DMS 273 treated with DMSO at 0.1 percent for 48 hours (cell line): Measurements from ENCODE around the gene UGT1A9.

Experiments
- DNase-seq: peaks from one replicate; lab custom pipeline; 2025; lab: John Stamatoyannopoulos, UW

Gene UGT1A9

GRCh38 chr2:233758849-233759248 lies 87.2 kb downstream of the UGT1A9 start:
- DNase-seq, result no peak

- DNase-seq, result no peak
Measured at GRCh38 chr2:233760043-233760442, 88.3 kb downstream of the UGT1A9 start, which contains the start of gene UGT1A1. Gene UGT1A1, plus strand, starts transcription at chr2:233760270. Its CDS starts 18 bp downstream, at chr2:233760288.

- DNase-seq, result no peak
Measured at GRCh38 chr2:233761040-233761769, 89.5 kb downstream of the UGT1A9 start.

- no peak for DNase-seq
Measured at GRCh38 chr2:233764264-233764663, 92.6 kb downstream of the UGT1A9 start.

- no peak for DNase-seq
Measured at GRCh38 chr2:233764761-233765160, 93.1 kb downstream of the UGT1A9 start.

- no peak for DNase-seq
Measured at GRCh38 chr2:233766416-233766815, 94.7 kb downstream of the UGT1A9 start.

GRCh38 chr2:233768076-233768475 lies 96.4 kb downstream of the UGT1A9 start:
- no peak for DNase-seq

GRCh38 chr2:233769260-233769659 lies 97.6 kb downstream of the UGT1A9 start:
- no peak for DNase-seq

- DNase-seq, result no peak
Measured at GRCh38 chr2:233772153-233772552, 100.5 kb downstream of the UGT1A9 start.

- DNase-seq, result no peak
Measured at GRCh38 chr2:233772583-233772982, 100.9 kb downstream of the UGT1A9 start.

GRCh38 chr2:233773854-233774253 lies 102.2 kb downstream of the UGT1A9 start:
- no peak for DNase-seq

- DNase-seq, result no peak
Measured at GRCh38 chr2:233775414-233775813, 103.7 kb downstream of the UGT1A9 start.

GRCh38 chr2:233778030-233778429 lies 106.3 kb downstream of the UGT1A9 start, which contains the start of gene MROH2A:
Gene MROH2A, plus strand, starts transcription at chr2:233778330. Its CDS starts 1,029 bp downstream, at chr2:233779359.
- no peak for DNase-seq

- no peak for DNase-seq
Measured at GRCh38 chr2:233779722-233780121, 108.0 kb downstream of the UGT1A9 start.

GRCh38 chr2:233780771-233781170 lies 109.1 kb downstream of the UGT1A9 start:
- DNase-seq, result no peak

GRCh38 chr2:233789554-233789953 lies 117.9 kb downstream of the UGT1A9 start:
- no peak for DNase-seq

- DNase-seq, result no peak
Measured at GRCh38 chr2:233791151-233791882, 119.6 kb downstream of the UGT1A9 start.

GRCh38 chr2:233791883-233792329 lies 120.2 kb downstream of the UGT1A9 start:
- no peak for DNase-seq

- DNase-seq, result no peak
Measured at GRCh38 chr2:233792720-233793119, 121.0 kb downstream of the UGT1A9 start.

- DNase-seq, result no peak
Measured at GRCh38 chr2:233793465-233794127, 121.9 kb downstream of the UGT1A9 start.

GRCh38 chr2:233794128-233794658 lies 122.5 kb downstream of the UGT1A9 start:
- no peak for DNase-seq

GRCh38 chr2:233795735-233796171 lies 124.1 kb downstream of the UGT1A9 start:
- DNase-seq, result no peak
